Bone marrow (tissue), 2 donors: Measurements from ENCODE around the gene ZNF777.
"Not testable (repeated sequence)": the region's sequence is repeated elsewhere in the genome, so short reads cannot be mapped to it uniquely, and the experiment has no call there.

ENCODE experiments used
- DNase-seq, 2 donors: peaks; one replicate each; lab custom pipeline; 2025; lab: John Stamatoyannopoulos, UW

Gene ZNF777

GRCh38 chr7:149414171-149414570, 46.7 kb downstream of the ZNF777 start:
- DNase-seq: no peak

- not testable (repeated sequence) for DNase-seq
Measured at GRCh38 chr7:149413083-149413482, 47.8 kb downstream of the ZNF777 start.

GRCh38 chr7:149409895-149410294, 51.0 kb downstream of the ZNF777 start:
- no peak for DNase-seq

GRCh38 chr7:149404825-149405224, 56.0 kb downstream of the ZNF777 start:
- DNase-seq: no peak

- DNase-seq: no peak
Measured at GRCh38 chr7:149404396-149404795, 56.5 kb downstream of the ZNF777 start.

- DNase-seq: no peak
Measured at GRCh38 chr7:149398195-149398820, 62.6 kb downstream of the ZNF777 start.

GRCh38 chr7:149397470-149398043, 63.3 kb downstream of the ZNF777 start:
- no peak for DNase-seq

- DNase-seq: not testable (repeated sequence)
Measured at GRCh38 chr7:149388550-149389335, 72.1 kb downstream of the ZNF777 start.

GRCh38 chr7:149386514-149386913, 74.3 kb downstream of the ZNF777 start:
- not testable (repeated sequence) for DNase-seq

- no peak for DNase-seq
Measured at GRCh38 chr7:149385195-149385950, 75.5 kb downstream of the ZNF777 start.
